Kidney capillary endothelial cell (primary cell): ENCODE results near the gene GRID1.
"Not testable (repeated sequence)": the region's sequence is repeated elsewhere in the genome, so short reads cannot be mapped to it uniquely, and the experiment has no call there.

ENCODE experiments used
- DNase-seq: peaks from one replicate; pipeline ENCODE4 v3.0.0-alpha.2; 2018; ENCODE audit warnings: low spot score

Gene GRID1

DNA sequence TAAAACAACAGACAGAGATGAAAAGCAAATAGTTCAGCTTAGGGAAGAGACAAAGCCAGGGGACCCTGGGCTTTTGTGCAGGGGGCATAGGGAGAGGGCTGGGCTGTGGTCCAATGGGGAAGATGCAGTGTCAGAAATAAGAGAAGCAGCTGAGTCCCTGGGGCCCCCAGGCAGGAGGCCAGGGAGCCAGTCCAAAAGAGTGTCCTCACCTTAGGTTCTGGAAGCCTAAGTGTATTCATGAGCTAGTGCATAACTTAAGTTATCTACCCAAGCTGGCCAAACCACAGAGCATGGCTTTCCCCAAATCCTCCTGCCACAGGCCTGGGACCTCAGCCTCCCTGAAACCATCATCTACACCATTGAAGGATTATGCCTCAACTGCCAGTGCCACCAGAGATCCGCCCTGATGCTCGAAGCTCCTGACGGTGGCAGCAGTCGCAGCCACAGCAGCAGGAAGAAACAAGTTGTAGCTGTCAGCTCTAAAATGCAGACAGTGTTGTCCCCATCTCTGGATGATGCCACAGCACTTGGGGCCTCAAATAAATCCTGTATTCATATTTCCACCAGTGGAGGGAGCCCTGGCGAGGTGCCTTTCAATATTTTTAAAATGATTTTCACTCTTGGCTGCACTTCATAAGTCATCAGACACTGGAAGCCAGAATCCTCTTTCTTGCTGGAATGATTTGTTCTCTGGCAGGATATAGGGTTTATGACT, 574.6 kb downstream of the GRID1 start:
- no peak for DNase-seq

DNA sequence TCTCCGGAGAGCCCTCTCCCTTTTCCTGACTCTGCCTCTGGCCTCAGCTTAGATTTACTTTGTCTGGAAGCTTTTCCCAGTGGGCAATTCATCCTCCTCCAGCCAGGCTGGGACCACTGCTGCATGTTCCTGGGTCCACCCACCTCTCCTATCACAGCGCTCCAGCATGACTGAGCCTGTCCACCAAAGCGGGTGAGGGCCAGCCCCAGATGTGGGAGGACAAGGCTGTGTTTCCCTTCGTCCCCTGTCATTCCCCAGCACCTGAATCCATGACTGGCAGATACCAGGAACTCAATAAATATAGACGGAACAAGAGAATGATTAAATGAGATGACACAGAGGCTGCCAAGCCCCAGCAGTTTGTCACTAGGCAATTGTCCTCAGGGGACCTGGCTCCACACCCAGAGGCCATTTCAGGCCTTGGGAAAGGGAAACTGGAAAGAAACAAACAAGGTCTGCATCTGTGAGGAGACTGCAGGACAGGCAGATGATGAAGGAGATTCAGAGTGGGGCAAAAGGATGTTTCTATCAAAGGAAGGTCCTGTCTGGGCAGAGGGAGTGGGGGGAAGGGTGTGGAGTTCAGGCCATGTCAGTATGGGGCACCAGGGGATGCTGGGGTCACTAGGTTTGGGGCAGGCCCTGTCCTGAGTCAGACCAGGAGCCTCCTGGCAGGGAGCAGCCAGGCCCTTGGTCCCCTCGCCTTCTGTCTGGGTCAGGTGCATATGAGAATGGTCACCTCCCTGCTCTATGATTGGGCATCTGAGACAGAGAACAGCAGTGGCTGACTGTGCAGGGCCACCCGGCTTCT, 576.4 kb downstream of the GRID1 start:
- no peak for DNase-seq

DNA sequence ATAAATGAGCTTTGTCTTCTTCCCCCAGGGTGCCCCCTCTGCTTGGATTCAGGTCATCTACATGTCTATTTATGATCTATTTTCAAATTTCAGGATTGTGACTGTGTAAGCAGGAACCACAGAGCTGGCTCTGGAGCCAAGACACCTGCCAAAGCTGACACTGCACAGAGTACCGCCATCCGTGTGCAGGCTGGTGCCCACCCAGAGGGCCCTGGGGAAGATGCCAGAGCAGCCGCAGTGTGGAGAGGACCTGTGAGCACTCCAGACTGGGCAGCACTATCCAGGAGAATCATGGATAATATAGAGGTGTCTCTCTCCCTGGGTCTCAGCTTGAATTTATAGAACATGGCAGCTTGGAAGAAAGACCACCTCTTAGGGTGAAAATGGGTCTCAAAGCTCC, 577.5 kb downstream of the GRID1 start:
- DNase-seq = no peak

DNA sequence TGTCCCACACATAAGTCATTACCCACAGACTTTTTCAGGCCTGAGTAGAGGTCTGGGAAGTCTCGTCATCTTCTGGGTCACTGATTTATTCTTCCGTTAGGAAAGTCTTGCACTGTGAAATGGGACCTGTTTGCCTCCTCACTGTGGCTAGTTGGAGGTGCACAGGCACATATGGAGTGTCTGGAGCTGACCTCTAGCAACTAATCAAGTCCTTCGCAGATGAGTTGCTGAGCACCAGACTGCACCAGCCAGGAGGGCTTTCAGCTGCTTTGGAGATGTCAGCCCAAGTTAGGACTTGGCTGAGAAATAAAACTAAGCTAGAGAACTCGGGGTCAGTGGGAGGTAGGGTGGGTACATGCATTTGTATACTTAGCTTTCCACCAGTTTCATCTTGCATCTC, 578.0 kb downstream of the GRID1 start:
- no peak for DNase-seq

DNA sequence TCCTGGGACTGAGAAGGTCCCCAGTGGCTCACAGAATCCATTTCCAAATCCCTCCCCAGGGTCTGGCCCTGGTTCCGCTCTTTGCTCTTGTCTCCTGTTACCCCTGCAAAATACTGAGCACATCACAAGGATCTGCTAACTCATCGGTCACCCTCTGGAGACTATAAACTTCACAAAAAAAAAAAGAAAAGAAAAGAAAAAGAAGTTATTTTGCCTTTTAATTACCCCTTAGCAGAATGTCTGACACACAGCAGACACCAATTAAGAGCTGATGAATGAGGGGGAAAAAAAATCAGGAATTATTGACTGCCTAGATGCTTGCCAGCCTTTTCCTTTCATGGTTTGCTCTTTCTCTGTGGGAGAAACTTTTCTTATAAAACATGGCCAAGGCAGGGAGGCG, 578.7 kb downstream of the GRID1 start:
- DNase-seq = no peak

DNA sequence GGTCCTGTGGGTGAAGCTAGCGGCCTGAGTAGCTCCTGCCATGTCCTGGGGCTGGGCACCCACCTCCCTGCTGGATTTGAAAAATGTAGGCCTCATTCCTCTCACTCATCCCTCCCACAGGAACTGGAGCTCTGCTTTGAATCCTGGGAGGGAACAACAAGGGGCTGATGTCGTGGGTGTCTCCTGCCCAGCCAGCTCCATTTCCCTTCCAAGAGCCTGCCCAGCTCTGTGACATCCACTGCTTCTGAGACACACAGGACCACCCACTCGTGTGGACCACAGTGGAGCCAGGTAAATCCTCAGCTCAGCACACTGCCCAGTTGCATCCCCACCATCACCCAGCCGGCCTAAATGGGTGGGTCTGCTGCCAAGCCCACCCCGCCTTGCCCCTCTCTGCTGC, 579.2 kb downstream of the GRID1 start:
- DNase-seq = no peak

DNA sequence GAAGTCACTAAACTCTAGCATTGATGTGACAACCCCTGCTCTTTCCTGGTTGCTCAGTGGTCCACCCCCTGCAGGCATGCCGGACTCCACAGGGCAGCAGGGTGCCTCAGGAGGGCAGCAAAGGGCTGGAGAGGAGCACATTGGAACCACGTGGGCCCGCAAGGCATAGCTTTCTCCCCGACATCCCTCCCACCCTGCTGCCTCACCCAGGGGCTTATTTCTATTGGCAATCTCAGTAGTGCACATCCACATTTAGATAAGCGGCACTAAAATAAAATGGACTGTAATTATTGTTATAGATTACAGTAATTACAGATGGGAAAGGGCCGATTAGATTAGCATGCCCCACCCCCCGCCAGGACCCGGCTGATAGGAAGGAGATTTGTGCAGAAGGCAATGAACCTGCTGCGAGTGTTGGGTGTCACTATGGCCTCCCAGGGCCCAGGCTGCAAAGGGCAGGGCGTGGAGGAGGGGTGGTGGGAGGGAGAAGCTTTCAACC, 580.1 kb downstream of the GRID1 start:
- DNase-seq = no peak

DNA sequence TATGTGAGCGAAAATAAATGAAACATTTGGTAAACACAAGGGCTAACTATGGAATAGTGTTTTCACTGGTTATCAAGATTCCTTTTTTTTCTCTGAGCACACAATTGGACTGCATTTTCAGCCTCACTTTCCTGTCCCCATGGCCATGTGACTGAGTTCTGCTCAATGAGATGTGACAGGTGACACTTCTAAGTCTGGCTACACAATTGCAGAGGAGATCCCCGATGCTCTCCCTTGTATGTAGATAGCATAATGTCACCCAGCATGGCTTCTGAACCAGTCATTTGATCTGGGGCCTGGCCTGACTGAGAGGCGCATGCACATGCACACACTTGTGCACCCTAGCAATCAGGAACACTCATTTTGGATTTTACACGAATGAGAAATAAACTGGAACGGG, 581.8 kb downstream of the GRID1 start:
- no peak for DNase-seq

DNA sequence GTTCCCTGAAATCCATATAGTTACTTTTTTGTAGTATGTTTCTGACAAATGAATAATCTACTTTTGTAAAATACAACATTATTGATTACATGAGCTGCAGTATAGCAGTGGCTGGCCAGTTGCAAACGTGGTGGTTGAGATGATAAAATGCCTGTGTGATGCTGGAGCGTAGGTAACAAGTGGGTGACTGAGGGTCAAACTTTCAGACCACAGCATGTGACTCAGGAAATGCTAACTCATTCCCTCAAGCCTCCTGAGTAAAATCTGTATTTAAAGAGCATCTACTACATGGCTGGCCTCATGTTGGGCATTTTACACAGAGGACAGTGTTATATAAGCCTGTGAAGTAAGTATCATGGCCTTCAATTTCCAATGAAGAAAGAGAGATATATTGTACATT, 585.2 kb downstream of the GRID1 start:
- DNase-seq = no peak

DNA sequence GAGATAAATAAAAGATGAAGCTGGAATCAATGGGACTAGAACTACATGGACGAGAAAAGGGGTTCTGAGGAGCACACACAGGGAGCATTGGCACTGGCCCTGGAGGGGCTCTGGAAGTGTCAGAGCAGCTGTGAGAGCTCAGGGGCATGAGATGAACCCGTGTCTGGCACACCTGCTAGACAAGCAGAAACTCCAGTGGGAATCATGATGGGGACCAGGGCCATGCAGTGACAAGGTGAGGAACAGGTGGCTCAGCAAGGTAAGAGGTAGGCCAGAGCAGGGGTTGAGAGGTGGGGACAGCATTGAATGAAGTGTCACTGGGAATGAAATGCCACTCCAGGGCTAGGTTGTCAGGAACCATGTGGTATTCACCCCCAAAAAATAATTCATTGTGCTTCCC, 588.5 kb downstream of the GRID1 start:
- no peak for DNase-seq

DNA sequence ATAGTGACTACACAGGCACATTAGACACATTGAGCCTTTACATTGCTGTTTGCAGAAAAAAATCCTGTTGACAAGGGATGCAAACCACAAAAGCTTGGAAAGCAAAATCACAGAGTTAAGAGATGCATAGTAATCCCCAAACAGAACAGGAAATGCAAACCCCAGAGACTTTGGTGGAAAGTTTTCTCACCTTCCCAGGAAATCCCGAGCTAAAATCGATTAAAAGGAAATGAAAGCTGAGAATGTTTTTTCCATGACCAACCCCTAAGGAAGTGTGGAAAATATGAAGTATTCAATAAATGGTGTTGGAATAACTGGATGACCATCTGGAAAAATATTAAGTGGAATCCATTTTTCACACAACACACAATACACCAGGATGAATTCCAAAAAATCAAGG, 598.7 kb downstream of the GRID1 start:
- DNase-seq = no peak

DNA sequence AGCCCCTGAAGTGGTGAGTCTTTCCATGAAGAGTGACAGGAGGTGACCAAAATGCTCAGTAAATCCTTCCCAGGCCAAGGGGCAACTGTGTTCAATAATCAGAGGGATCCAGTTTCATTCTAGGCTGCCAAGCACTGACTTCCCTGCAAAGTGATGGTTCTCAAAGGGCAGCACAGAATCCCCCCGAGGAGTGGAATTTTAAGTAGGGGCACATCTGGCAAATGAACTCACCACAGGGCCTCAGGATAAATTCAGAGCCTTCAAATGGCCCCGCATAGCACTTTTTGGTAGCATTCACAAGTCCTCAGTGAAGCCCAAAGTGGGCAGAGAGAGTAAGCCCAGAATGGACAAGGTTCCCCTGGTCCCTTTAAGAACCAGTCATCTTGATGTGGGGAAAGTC, 602.5 kb downstream of the GRID1 start:
- DNase-seq = no peak

DNA sequence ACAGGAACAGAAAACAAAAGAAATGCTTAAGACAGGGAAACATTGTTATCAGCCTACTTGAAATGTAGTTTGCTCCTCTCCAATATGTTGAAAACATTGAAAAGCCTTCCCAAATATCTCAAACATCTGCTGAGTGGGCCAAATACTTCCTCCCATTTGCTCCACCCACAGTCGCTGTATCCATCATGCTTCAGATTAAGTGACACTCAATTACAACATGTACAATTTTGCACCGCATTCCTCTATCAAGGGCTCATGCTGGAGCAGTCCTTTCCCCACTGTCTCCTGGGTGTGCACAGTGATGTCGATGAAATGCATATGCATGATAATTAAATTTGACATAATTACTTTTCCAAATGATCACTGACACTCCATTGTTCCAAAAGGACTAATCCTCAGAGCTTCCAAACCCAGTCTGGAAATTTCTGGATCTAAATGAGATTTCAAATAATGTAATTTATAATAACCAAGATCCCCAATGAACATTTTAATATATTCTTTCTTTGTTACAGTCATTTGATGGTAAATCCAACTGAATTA, 604.6 kb downstream of the GRID1 start:
- DNase-seq = no peak

DNA sequence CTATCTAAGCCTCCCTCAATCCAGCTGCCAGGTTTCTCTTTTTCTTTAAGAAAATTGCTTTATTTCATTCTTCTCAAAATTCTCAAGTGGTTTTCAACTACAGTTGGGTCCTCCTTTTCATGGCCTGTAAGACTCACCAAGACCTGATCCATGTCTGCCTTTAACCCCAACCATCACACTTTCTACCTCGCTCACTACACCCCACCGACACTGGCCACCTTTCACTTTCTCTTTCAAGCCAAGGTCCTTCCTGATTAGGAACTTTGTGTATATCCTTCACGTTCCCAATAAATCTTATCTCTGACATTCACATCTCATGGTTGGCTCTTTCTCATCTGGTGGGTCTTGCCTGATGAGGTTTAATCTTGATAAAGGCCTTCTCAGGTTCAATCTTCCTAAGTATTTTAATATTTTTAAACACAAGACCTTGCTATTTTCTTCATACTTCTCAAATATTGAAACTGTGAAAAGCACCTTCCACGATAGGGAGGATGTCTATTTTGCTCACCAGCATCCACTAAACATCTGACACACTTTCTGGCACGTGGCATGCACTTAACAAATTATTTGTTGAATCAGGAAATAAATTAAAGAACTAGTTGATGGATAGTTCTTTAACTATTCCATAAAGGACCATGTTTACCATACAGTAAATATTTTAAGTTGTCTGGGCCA, 624.8 kb downstream of the GRID1 start:
- no peak for DNase-seq

DNA sequence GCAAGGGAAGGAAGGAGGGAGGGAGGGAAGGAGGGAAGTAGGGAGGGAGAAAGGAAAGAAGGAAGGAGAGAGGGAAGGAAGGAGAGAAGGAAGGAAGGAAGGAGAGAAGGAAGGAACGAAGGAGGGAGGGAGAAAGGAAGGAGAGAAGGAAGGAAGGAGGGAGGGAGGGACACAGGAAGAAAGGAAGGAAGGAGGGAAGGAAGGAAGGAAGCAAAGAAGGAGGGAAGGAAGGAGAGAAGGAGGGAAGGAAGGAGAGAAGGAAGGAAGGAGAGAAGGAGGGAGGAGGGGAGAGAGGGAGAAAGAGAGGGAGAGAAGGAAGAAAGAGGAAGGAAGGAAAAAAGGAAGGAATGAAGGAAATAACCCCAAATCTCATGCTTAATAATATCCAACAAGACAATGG, 630.6 kb downstream of the GRID1 start:
- DNase-seq = no peak

DNA sequence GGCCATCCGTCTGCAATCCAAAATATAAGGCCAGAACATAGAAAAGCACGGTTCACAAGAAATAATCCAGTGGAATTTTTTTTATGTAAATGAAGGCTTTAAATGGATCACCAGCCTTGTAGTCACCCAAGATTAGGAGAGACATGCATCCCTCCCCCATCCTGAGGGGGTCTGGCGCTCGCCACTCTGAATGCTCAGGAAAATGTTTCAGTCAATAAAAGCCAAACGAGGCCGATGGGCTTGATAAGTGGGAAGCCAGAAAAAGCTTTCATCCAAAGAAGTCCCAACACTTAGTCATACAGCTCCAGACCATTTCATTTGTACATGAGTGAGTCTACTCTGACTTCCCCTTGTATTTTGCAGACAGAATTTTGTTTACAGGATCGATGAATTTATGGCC, 631.8 kb downstream of the GRID1 start:
- no peak for DNase-seq

DNA sequence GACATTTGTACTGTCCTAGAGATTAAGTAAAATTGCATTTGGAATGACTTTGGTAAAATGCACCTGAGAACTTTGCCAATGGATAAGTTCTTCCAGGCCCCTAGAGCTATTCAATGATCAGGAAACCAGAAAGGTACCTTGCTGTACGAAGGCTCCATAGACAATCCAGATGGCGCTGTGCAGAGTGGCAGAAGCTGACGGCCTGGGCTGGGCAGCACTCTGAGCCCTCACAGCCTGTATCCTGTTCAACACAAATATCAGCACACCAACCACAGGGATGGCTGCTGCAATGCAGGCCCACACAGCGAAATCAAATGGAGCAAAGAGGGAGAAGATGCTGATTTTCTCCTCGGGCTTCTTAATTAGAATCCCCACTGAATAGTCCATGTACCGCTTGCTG, 642.4 kb downstream of the GRID1 start:
- no peak for DNase-seq

DNA sequence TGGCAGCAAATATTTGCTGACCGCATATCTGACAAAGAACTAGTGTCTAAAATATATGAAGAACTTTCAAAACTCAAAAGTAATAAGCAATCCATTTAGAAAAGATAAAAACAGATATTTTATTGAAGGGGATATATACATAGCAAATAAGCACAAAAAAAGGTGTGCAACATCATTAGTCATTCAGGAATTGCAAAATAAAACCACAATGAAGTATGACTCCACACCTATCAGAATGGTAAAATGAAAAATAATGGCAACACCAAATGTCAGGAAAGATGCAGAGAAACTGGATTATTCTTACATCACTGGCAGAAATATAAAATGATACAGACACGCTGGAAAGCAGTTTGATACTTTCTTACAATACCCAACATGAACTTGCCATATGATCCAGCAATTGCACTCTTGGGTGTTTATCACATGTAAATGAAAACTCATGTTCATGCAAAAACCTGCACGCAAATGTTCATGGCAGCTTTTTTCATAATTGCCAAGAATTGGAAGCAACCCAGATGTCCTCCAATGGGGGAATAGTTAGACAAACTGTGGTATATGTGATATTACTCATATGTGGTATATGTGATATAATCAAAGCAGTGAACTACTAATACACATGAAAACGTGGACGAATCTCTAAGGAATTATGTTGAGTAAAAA, 645.5 kb downstream of the GRID1 start:
- DNase-seq = no peak

DNA sequence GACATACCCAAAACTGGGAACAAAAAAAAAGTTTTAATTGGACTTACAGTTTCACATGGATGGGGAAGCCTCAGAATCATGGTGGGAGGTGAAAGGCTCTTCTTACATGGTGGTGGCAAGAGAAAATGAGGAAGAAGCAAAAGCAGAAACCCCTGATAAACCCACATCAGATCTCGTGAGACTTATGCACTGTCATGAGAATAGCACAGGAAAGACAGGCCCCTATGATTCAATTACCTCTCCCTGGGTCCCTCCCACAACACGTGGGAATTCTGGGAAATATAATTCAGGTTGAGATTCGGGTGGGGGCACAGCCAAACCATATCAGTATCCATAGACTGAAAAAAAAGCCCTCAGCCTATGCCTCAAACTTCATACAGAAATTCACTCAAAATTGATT, 647.2 kb downstream of the GRID1 start:
- DNase-seq = no peak

DNA sequence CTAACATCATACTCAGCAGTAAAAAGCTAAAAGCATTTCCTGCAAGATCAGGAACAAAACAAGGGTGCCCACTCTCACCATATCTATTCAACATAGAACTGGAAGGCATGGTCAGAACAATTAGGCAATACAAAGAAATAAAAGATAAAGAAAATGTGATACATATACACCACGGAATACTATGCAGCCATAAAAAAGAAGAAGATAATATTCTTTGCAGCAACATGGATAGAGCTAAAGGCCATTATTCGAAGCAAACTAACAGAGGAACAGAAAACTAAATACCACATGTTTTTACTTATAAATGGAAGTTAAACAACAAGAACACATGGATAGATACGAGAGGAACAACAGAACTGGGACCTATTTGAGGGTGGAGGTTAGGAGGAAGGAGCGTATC, 652.7 kb downstream of the GRID1 start:
- no peak for DNase-seq

DNA sequence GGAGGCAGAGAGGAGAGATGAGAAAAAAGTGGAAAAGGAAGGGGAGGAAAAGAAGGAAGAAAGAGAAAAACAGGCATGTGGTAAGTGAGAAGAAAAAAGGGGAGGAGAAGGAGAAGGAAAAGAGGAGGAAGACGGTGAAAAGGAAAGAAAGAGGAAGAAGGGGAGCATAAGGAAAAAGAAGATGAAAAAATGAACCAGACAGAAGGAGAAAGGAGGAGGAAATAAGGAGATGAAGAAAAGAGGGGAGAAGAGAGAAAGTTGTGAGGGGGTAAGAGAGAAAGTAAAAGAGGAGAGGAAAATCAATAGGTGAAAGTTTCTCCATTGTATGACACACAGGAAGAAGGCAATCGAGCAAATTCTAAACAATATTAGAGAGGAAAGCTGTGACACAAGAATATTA, 663.8 kb downstream of the GRID1 start:
- DNase-seq = no peak

DNA sequence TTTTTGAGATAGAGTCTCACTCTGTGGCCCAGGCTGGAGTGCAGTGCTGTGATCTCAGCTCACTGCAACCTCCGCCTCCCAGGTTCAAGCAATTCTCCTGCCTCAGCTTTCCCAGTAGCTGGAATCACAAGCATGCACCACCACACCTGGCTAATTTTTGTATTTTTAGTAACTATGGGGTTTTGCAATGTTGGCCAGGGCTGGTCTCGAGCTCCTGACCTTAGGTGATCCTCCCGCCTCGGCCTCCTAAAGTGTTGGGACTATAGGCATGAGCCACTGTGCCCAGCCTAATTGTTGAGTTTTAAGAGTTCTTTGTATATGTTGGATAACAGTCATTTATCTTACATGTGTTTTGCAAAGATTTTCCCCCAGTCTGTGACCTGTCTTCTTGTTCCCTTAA, 667.5 kb downstream of the GRID1 start:
- not testable (repeated sequence) for DNase-seq
